Activated B cell treated with CpG ODN at 0.5 μM for 24 hours (primary cell): ENCODE results near the gene PAF1. TPM values are rescaled to one million over a fixed set of nuclear protein-coding genes. Genes with fewer than 3 reads are reported as not detected.

ENCODE experiments used
- ATAC-seq: fragments of 200-7000 bp; cut with Tn5 transposase; one replicate; pipeline ENCODE4 v1.10.0; 2021; ENCODE audit warnings: low read depth, mild to moderate bottlenecking, moderate library complexity
- CTCF ChIA-PET: fragments of 350-600 bp; sonication (Branson Sonifier 250); formaldehyde crosslinking; loops from one replicate; lab custom pipeline; 2021; ENCODE audit warnings: antibody characterized with exemption; lab: Charles Lee
- POLR2A ChIA-PET: fragments of 350-600 bp; sonication (Branson Sonifier 250); formaldehyde crosslinking; loops from one replicate; lab custom pipeline; 2021; ENCODE audit warnings: antibody characterized with exemption; lab: Charles Lee
- DNase-seq: peaks from one replicate; pipeline ENCODE4 v3.0.0; 2022
- H3K27ac Mint-ChIP-seq: one replicate; pipeline ENCODE4 v1.8.0; 2020; ENCODE audit warnings: mixed read lengths
- H3K27me3 Mint-ChIP-seq: one replicate; pipeline ENCODE4 v1.8.0; 2021; ENCODE audit warnings: mixed read lengths
- H3K36me3 Mint-ChIP-seq: one replicate; pipeline ENCODE4 v1.8.0; 2021; ENCODE audit warnings: low read depth, mixed read lengths
- H3K4me1 Mint-ChIP-seq: one replicate; pipeline ENCODE4 v1.8.0; 2021; ENCODE audit warnings: mixed read lengths
- H3K4me3 Mint-ChIP-seq: one replicate; pipeline ENCODE4 v1.8.0; 2020; ENCODE audit warnings: mild to moderate bottlenecking, mixed read lengths
- H3K9me3 Mint-ChIP-seq: one replicate; pipeline ENCODE4 v1.8.0; 2020; ENCODE audit warnings: mixed read lengths
- intact Hi-C: fragments of 100-400 bp; cut with micrococcal nuclease; formaldehyde crosslinking; loops from one replicate; pipeline ENCODE4 v1.15.1; 2024
- total RNA-seq: library from RNA; stranded (reverse); gene quantifications from 2 replicates; pipeline ENCODE4 v1.2.3, GENCODE V29; 2022
- TF ChIP-seq, protein P1 (sequence below): fragments of 200-600 bp; IDR thresholded peaks from one replicate; pipeline ENCODE4 v1.8.0; 2022; ENCODE audit warnings: antibody characterized with exemption, mild to moderate bottlenecking

Gene PAF1
- total RNA-seq, 1 donor from 2014 or later = 52.4 TPM

DNA sequence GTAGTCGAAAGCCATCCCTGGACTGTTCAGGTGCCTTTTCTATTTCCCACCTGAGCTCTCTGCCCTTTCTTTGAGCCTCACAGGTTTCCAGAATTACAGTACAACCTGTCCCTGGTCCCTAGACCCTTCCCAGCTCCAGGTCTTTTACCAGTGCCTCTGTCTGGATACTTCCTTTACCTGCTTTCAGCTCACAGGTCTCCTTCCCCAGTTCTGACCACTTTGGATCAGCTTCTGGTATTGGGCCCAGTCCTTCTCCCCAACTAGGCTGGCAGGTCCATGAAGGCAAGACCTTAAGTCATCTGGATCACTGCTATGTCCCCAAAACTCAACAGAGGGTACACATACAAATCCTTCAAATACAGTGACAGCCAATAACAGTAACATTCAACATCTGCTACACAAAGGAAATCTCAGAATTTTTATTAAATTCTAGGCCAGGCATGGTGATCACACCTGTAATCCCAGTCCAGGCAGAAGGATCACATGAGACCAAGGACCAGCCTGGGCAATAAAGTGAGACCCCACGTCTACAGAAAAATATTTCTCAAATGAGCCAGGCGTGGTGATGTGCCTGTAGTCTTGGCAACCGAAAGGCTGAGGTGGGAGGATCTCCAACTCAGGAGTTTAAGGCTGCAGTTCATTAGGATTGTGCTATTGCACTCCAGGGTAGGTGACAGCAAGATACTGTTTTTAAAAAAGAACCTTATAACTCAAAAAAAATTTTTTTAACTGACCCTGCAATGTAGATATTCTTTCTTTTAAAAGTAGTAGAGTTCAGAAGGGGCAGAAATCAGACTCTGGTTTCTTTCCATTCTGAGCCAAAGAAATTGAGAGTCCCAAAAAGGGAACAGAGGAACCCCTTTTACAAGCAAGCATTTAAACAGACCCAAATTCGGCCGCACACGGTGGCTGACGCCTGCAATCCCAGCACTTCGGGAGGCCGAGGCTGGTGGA, 43.5 kb upstream of the PAF1 start:
- ATAC-seq (no peak), DNase-seq (no peak)
- H3K4me1 Mint-ChIP-seq = peaks cover 53% of the 10 kb centered on the region
- intact Hi-C loops = loop anchor here (5.0 kb wide), 1 partner anchor 92 kb away; the partner anchor contains the start of gene SAMD4B
- TF ChIP-seq, protein P1, sequence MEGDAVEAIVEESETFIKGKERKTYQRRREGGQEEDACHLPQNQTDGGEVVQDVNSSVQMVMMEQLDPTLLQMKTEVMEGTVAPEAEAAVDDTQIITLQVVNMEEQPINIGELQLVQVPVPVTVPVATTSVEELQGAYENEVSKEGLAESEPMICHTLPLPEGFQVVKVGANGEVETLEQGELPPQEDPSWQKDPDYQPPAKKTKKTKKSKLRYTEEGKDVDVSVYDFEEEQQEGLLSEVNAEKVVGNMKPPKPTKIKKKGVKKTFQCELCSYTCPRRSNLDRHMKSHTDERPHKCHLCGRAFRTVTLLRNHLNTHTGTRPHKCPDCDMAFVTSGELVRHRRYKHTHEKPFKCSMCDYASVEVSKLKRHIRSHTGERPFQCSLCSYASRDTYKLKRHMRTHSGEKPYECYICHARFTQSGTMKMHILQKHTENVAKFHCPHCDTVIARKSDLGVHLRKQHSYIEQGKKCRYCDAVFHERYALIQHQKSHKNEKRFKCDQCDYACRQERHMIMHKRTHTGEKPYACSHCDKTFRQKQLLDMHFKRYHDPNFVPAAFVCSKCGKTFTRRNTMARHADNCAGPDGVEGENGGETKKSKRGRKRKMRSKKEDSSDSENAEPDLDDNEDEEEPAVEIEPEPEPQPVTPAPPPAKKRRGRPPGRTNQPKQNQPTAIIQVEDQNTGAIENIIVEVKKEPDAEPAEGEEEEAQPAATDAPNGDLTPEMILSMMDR = no peak
- no peaks in the 10 kb centered on the region for H3K9me3 Mint-ChIP-seq
- POLR2A ChIA-PET = interaction anchor here (0.6 to 11.0 kb wide), 17 partner anchors 7 to 1029 kb away, joined by 3 to 285 read pairs (median 18); partner anchors contain the start of genes FBL, GMFG, MED29 and PAF1
- CTCF ChIA-PET = interaction anchor here (0.6 to 1.4 kb wide), 3 partner anchors 20 to 89 kb away, joined by 3 to 5 read pairs (median 4); no protein-coding TSS in a partner anchor
- H3K4me3 Mint-ChIP-seq = peak overlapping the region; percentile 98
- no peaks in the 10 kb centered on the region for H3K27me3 Mint-ChIP-seq
- H3K36me3 Mint-ChIP-seq = peaks cover 46% of the 10 kb centered on the region
- peak overlapping the region; percentile 96 for H3K27ac Mint-ChIP-seq

DNA sequence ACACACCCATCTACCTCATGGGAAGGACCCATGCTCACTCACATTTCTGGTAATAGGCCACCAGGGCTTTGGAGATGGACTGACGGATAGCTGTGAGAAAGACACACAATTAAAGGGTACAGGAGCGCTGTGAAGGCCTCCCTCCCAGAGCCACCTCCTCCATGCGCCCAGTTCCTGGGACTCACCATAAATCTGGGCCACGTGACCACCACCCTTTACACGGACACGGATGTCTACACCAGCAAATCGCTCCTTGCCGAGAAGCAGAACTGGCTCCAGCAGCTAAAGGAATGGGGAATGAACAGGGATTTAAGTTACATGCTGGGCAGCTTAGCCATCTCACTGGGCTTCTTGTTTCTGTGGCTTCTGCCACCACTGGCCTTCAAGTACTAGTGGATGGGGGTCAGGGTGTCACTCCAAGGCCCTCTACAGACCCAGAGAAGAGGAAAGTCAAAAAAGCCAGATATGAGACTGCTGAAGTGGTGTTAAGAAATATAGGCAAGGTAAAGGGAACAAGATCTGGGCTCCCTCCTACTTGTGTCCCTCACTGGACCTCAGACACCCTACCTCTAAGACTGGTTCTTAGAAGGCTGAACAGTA, 42.7 kb upstream of the PAF1 start:
- CTCF ChIA-PET = no interaction called here
- Mint-ChIP-seq H3K36me3 (peaks cover 46% of the 10 kb centered on the region), H3K27me3 (no peaks in the 10 kb centered on the region), H3K27ac (peak overlapping the region; percentile 96), H3K4me1 (peaks cover 53% of the 10 kb centered on the region), H3K4me3 (peak overlapping the region; percentile 48), H3K9me3 (no peaks in the 10 kb centered on the region)
- intact Hi-C loops = no loop called here
- TF ChIP-seq, protein P1 = no peak
- POLR2A ChIA-PET = interaction anchor here (0.6 to 11.0 kb wide), 6 partner anchors 12 to 1914 kb away, joined by 3 to 285 read pairs (median 6); partner anchors contain the start of genes MED29, PAF1, PLEKHG2 and SUPT5H
- ATAC-seq (no peak), DNase-seq (no peak)

DNA sequence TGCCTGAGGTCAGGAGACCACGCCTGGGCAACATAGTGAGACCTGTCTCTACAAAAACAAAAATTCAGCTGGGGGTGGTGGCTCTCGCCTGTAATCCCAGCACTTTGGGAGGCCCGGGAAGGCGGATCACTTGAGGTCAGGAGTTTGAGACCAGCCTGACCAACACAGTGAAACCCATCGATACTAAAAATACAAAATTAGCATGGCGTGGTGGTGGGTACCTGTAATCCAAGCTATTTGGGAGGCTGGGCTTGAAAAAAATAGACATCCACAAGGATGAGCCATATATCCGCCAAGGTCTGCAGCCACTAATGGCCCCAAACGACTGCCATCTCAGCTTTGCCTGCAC, 41.7 kb upstream of the PAF1 start:
- no peak for ATAC-seq
- Mint-ChIP-seq H3K4me1 (peaks cover 53% of the 10 kb centered on the region), H3K27ac (no peak overlapping the region), H3K36me3 (peaks cover 46% of the 10 kb centered on the region), H3K9me3 (no peaks in the 10 kb centered on the region), H3K4me3 (peak overlapping the region; percentile 7), H3K27me3 (no peaks in the 10 kb centered on the region)
- ChIA-PET CTCF (no interaction called here), POLR2A (interaction anchor here (0.6 to 11.0 kb wide), 8 partner anchors 12 to 557 kb away, joined by 3 to 285 read pairs (median 6); partner anchors contain the start of genes MED29, PAF1, PLEKHG2 and SAMD4B)
- intact Hi-C loops = no loop called here
- TF ChIP-seq, protein P1 = no peak
- no peak for DNase-seq

DNA sequence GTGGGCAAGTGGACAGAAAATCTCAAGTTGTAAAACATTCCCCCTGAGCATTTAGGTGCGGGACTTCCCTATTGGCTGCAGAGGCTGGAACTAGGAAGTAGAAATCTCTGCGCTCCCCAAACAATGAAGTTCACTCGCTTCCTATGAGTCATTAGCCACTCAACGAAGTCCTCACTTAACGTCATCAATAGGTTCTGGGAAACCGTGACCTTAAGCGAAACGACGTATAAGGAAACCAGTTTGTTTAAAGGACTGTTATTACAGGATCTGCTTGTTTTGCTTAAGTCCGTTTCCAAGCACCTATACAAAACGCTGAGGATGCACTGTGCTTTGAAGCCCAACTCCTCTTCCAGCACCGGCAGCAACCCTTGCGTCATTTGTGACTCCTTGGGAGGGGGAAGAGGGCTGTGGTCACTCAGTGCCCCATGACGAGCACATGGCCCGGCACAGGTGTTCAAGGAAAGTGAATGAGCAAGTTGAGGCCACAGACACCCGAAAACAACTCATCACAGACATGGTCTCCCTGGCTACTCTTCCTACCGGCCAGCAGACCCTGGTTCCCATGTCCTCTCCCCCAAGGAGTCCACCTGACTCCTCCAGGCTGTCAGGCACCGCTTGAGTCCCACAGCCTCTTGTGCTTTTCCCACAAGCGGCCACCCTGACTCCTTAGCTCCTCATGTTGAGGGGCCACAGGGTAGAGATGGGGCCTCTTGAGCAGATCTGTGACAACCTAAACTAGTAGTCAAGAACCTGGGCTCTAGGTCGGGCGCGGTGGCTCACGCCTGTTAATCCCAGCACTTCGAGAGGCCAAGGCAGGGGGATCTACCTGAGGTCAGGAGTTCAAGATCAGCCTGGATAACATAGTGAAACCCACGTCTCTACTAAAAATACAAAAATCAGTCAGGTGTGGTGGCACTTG, 40.0 kb upstream of the PAF1 start:
- Mint-ChIP-seq H3K27ac (peak overlapping the region; percentile 88), H3K36me3 (peaks cover 46% of the 10 kb centered on the region), H3K27me3 (no peaks in the 10 kb centered on the region), H3K4me1 (peaks cover 43% of the 10 kb centered on the region), H3K9me3 (no peaks in the 10 kb centered on the region), H3K4me3 (peak overlapping the region; percentile 46)
- ATAC-seq (peak; percentile 67), DNase-seq (peak; percentile 37)
- ChIA-PET CTCF (no interaction called here), POLR2A (interaction anchor here (0.6 to 11.0 kb wide), 9 partner anchors 13 to 1933 kb away, joined by 3 to 285 read pairs (median 6); partner anchors contain the start of genes DLL3, MED29, PAF1 and PLEKHG2)
- intact Hi-C loops = loop anchor here (1.0 kb wide), 1 partner anchor 19 kb away; the partner anchor contains the start of gene PLEKHG2
- TF ChIP-seq, protein P1 = no peak
